K562 (cell line): ENCODE measurements around the gene ARFGEF3. TPM values are rescaled to one million over a fixed set of nuclear protein-coding genes. Genes with fewer than 3 reads are reported as not detected.

Experiments
- ATAC-seq: fragments of 200-7000 bp; cut with Tn5 transposase; 3 replicates; pipeline ENCODE4 v1.9.1; 2020; ENCODE audit warnings: moderate library complexity
- BruUV-seq: library from RNA; stranded (reverse); fragments of 400-500 nt; replicated peaks from 2 replicates; lab custom pipeline; 2021; lab: Mats Ljungman, UMichigan
- CTCF ChIA-PET: fragments of 300-600 bp; formaldehyde crosslinking; extraction: SDS; loops from one replicate; lab custom pipeline; 2021; ENCODE audit warnings: low intra/inter-chr PET ratio; lab: Yijun Ruan, JAX
- POLR2A ChIA-PET: fragments of 300-600, 350-650 bp; sonication (Branson Sonifier 250); formaldehyde crosslinking; extraction: SDS; loops from one replicate; lab custom pipeline; 2021; ENCODE audit warnings: antibody characterized with exemption, inconsistent platforms; lab: Yijun Ruan, JAX
- DNase-seq, 4 experiments: peaks; one replicate each; pipeline versions ENCODE4 v3.0.0 to v3.0.0-alpha.2; 2011 to 2018; ENCODE audit warnings: low spot score in 3 of 4, mixed read lengths in 3 of 4; ENCODE audit errors: extremely low read depth in 1 of 4
- FAIRE-seq: peaks from 2 replicates; lab custom pipeline; 2011; peaks lifted over from hg19 to GRCh38; lab: Jason Lieb, UNC
- H2AFZ ChIP-seq: 2 replicates; pipeline ENCODE4 v1.6.0; 2011; ENCODE audit warnings: low read depth, low read length, control low read depth, inconsistent platforms
- H3K27ac ChIP-seq: fragments of 200-600 bp; 3 replicates; pipeline ENCODE4 v1.8.0; 2011; ENCODE audit warnings: low read depth, mild to moderate bottlenecking, control low read depth, inconsistent platforms, low read length, moderate library complexity, mixed read lengths; ENCODE audit errors: extremely low read depth
- H3K27me3 ChIP-seq, 2 experiments: fragments of 300-600 bp in 1 of 2; 2 replicates in 1 of 2; 3 replicates in 1 of 2; pipeline versions ENCODE4 v1.6.0 to v1.8.0; 2011; ENCODE audit warnings: inconsistent platforms in 2 of 2, low read length in 2 of 2, mild to moderate bottlenecking in 1 of 2, mixed read lengths in 1 of 2, moderate library complexity in 1 of 2; ENCODE audit not compliant: control insufficient read depth in 2 of 2, insufficient read depth in 2 of 2
- H3K36me3 ChIP-seq: fragments of 300-600 bp; 3 replicates; pipeline ENCODE4 v1.8.0; 2011; ENCODE audit warnings: mild to moderate bottlenecking, low read length, inconsistent platforms; ENCODE audit not compliant: control insufficient read depth, insufficient read depth
- H3K4me1 ChIP-seq, 2 experiments: fragments of 200-600 bp in 1 of 2; replicated peaks in 1 of 2; 2 replicates in 1 of 2; 3 replicates in 1 of 2; pipeline versions ENCODE4 v1.5.1 to v1.8.0; 2011; ENCODE audit warnings: inconsistent platforms in 2 of 2, low read length in 2 of 2, mild to moderate bottlenecking in 1 of 2, mixed read lengths in 1 of 2, moderate library complexity in 1 of 2; ENCODE audit not compliant: control insufficient read depth in 2 of 2, insufficient read depth in 2 of 2
- H3K4me2 ChIP-seq: 2 replicates; pipeline ENCODE4 v1.6.1; 2011; ENCODE audit warnings: low read length, control low read depth, inconsistent platforms, mixed read lengths; ENCODE audit not compliant: insufficient read depth
- H3K4me3 ChIP-seq: fragments of 200-600 bp; sonication (generic), shearing (Covaris generic); 2 replicates; pipeline ENCODE4 v1.5.1; 2016; ENCODE audit warnings: control low read depth, inconsistent platforms
- H3K79me2 ChIP-seq: fragments of 200-600 bp; 3 replicates; pipeline ENCODE4 v1.8.0; 2011; ENCODE audit warnings: low read length, inconsistent platforms; ENCODE audit not compliant: control insufficient read depth, insufficient read depth
- H3K9ac ChIP-seq, 2 experiments: 2 replicates each; pipeline versions ENCODE4 v1.6.0 to v1.6.1; 2011; ENCODE audit warnings: low read depth in 2 of 2, low read length in 2 of 2, control low read depth in 1 of 2, inconsistent platforms in 1 of 2, mild to moderate bottlenecking in 1 of 2, mixed read lengths in 1 of 2; ENCODE audit not compliant: insufficient read depth in 1 of 2
- H3K9me1 ChIP-seq: one replicate; pipeline ENCODE4 v1.6.0; 2011; ENCODE audit warnings: inconsistent platforms, mild to moderate bottlenecking, low read length, moderate library complexity; ENCODE audit not compliant: control insufficient read depth, insufficient read depth
- H3K9me3 ChIP-seq: replicated peaks from 2 replicates; pipeline ENCODE4 v1.5.1; 2011; ENCODE audit warnings: low read depth, low read length, inconsistent platforms; ENCODE audit not compliant: control insufficient read depth, insufficient read depth
- H4K20me1 ChIP-seq: replicated peaks from 2 replicates; pipeline ENCODE4 v1.6.1; 2011; ENCODE audit warnings: low read length, inconsistent platforms, mixed read lengths; ENCODE audit not compliant: control insufficient read depth, insufficient read depth
- DLX4 ChIP-seq: fragments of 250-450 bp; sonication (Bioruptor Pico); IDR thresholded peaks from 2 replicates; pipeline ENCODE4 v1.6.1; 2021; ENCODE audit warnings: mild to moderate bottlenecking
- FOXK1 ChIP-seq: sonication (generic); formaldehyde crosslinking; IDR thresholded peaks from 2 replicates; pipeline ENCODE4 v1.8.0; 2022; ENCODE audit warnings: missing genetic modification reagents, mild to moderate bottlenecking, borderline replicate concordance
- HNRNPUL1 ChIP-seq: fragments of 200-400 bp; formaldehyde crosslinking; IDR thresholded peaks from 2 replicates; pipeline ENCODE4 v1.6.1; 2017; ENCODE audit warnings: low read length
- HSF4 ChIP-seq: fragments of 250-450 bp; sonication (Bioruptor Pico); IDR thresholded peaks from 2 replicates; pipeline ENCODE4 v2.1.2; 2022; ENCODE audit warnings: mild to moderate bottlenecking, moderate library complexity, borderline replicate concordance
- MEF2D ChIP-seq: conservative IDR thresholded peaks from 2 replicates; pipeline ENCODE4 v1.6.1; 2016; ENCODE audit warnings: low read depth, missing genetic modification characterization, missing compliant biosample characterization
- MTA1 ChIP-seq: fragments of 450-650 bp; IDR thresholded peaks from 2 replicates; pipeline ENCODE4 v1.6.1; 2017; ENCODE audit warnings: borderline replicate concordance
- PATZ1 ChIP-seq: fragments of 250-450 bp; sonication (Bioruptor Pico); IDR thresholded peaks from 2 replicates; pipeline ENCODE4 v1.5.0; 2020; ENCODE audit warnings: mild to moderate bottlenecking, borderline replicate concordance
- PBX2 ChIP-seq, 2 experiments: IDR thresholded peaks in 1 of 2; conservative IDR thresholded peaks in 1 of 2; 2 replicates each; pipeline ENCODE4 v1.6.1; 2016; ENCODE audit warnings: low read depth in 2 of 2, mild to moderate bottlenecking in 1 of 2, missing compliant biosample characterization in 1 of 2, missing genetic modification characterization in 1 of 2, moderate library complexity in 1 of 2
- SRSF9 ChIP-seq: fragments of 200-400 bp; formaldehyde crosslinking; IDR thresholded peaks from 2 replicates; pipeline ENCODE4 v1.6.1; 2017; ENCODE audit warnings: low read depth, low read length, borderline replicate concordance
- TSC22D4 ChIP-seq: fragments of 450-650 bp; IDR thresholded peaks from 2 replicates; pipeline ENCODE4 v1.6.1; 2016; ENCODE audit warnings: missing genetic modification characterization, missing biosample characterization, control low read depth
- YBX1 ChIP-seq: fragments of 450-650 bp; IDR thresholded peaks from 2 replicates; pipeline ENCODE4 v1.7.1; 2016; ENCODE audit warnings: mild to moderate bottlenecking
- ZFX ChIP-seq: sonication (generic); formaldehyde crosslinking; IDR thresholded peaks from 2 replicates; pipeline ENCODE4 v1.8.0; 2022; ENCODE audit warnings: mild to moderate bottlenecking, missing genetic modification reagents, moderate library complexity
- ZHX1 ChIP-seq: fragments of 150-350 bp; conservative IDR thresholded peaks from 2 replicates; pipeline ENCODE4 v1.6.1; 2014; ENCODE audit warnings: low read length
- WGBS: fragments of 100-300 bp; shearing (Covaris generic); methylation state at CpG from one replicate; pipeline ENCODE4 v1.1.6; 2016; ENCODE audit warnings: low coverage, mixed read lengths; ENCODE audit not compliant: insufficient coverage; ENCODE audit errors: missing lambda C conversion rate; 5-methylcytosine and 5-hydroxymethylcytosine counted together
- in situ Hi-C: fragments of 300-500 bp; cut with MboI; formaldehyde crosslinking; loops from 4 replicates; pipeline ENCODE4 v1.15.0; 2018; ENCODE audit warnings: inconsistent platforms, mixed read lengths
- intact Hi-C: fragments of 100-400 bp; cut with micrococcal nuclease; formaldehyde crosslinking; loops from 2 replicates; pipeline ENCODE4 v1.14.2; 2022
- polyA plus RNA-seq, 8 experiments: library from polyadenylated mRNA; depleted of rRNA in 4 of 8; stranded (reverse) in 5 of 8; unstranded in 3 of 8; fragments of >200 nt; fragmentation: Nextera tagmentation in 2 of 8; fragmentation: Illumina TruSeq in 1 of 8; extraction: Ambion mirVana in 2 of 8; extraction: Trizol in 1 of 8; gene quantifications; 2 replicates each; pipeline versions ENCODE4 v1.2.1 to v1.2.3, GENCODE V29; 2011 to 2014; ENCODE audit warnings: inconsistent platforms in 1 of 8, missing spikeins in 1 of 8
- total RNA-seq, 7 experiments: library from RNA; depleted of rRNA in 6 of 7; stranded (reverse); fragments of >200 nt in 6 of 7; fragmentation: Illumina TruSeq in 2 of 7; extraction: Trizol in 2 of 7; gene quantifications; 2 replicates each; pipeline versions ENCODE4 v1.2.1 to v1.2.3, GENCODE V29; 2011 to 2021; ENCODE audit warnings: low replicate concordance in 1 of 7

Gene ARFGEF3
- total and polyA plus RNA-seq, 9 of the 15 experiments (the other 6 are each of a cell fraction or from before 2014, with no cell fraction given) = under 0.01 to 0.02 TPM; not detected in 7

GRCh38 chr6:138310821-138311220 lies 149.1 kb downstream of the ARFGEF3 start (continued):
- TF ChIP-seq FOXK1 (CRISPR knock-in tag) = no peak
- no peak for TF ChIP-seq YBX1
- TF ChIP-seq DLX4 (CRISPR knock-in tag) = no peak
- no peak for TF ChIP-seq HNRNPUL1
- no peak for TF ChIP-seq SRSF9
- TF ChIP-seq HSF4 = no peak
- no peak for TF ChIP-seq ZFX (CRISPR knock-in tag)

- intact Hi-C loops = no loop called here
- 1% methylated on average over 13 of the region's 13 CpGs for WGBS
- no peak overlapping the region for H3K9ac ChIP-seq
- in situ Hi-C loops = no loop called here
- FAIRE-seq = no peak
- BruUV-seq = no TSS peak
- ChIA-PET POLR2A (no interaction called here), CTCF (no interaction called here)
- H3K9me3 ChIP-seq = no peaks in the 10 kb centered on the region
- H3K79me2 ChIP-seq = no peaks in the 10 kb centered on the region
- ATAC-seq = no peak
- no peak overlapping the region for H3K27ac ChIP-seq
- H3K4me1 ChIP-seq = no peaks in the 10 kb centered on the region
- H4K20me1 ChIP-seq = no peaks in the 10 kb centered on the region
- peaks cover 6 to 26% of the 10 kb centered on the region in 2 experiments for H3K27me3 ChIP-seq
- H3K36me3 ChIP-seq = no peaks in the 10 kb centered on the region
- H3K9me1 ChIP-seq = no peaks in the 10 kb centered on the region
- H2AFZ ChIP-seq = no peak overlapping the region
- H3K4me2 ChIP-seq = no peak overlapping the region
- no peak for DNase-seq
- H3K4me3 ChIP-seq = no peak overlapping the region
- TF ChIP-seq TSC22D4 (tag) (no peak), MEF2D (tag) (no peak), PBX2 (CRISPR knock-in tag; IDR thresholded peaks at IDR 0.05; ENCODE audit: low read depth) (no peak), PBX2 (tag; conservative IDR thresholded peaks at IDR 0.05; ENCODE audit: low read depth) (no peak), PATZ1 (CRISPR knock-in tag) (no peak), MTA1 (no peak), ZHX1 (no peak)
These were observed 149.5 kb downstream of the ARFGEF3 start for GRCh38 chr6:138311268-138311667.
